ENCODE results near the gene XRCC1. TPM values are rescaled to one million over a fixed set of nuclear protein-coding genes. Genes with fewer than 3 reads are reported as not detected.
A peak's percentile ranks its signal among the peaks of the same experiment; 100 is the strongest.

Gene XRCC1
- total RNA-seq, 1 donor from 2014 or later = 14.6 TPM

- Histone ChIP-seq H3K4me3 (ENCODE audit: insufficient read depth, low read depth, low read length) (peak overlapping the region; percentile 80), H3K9ac (ENCODE audit: low read length) (peak overlapping the region; percentile 87), H3K4me1 (ENCODE audit: insufficient read depth, low read length) (peaks cover 16% of the 10 kb centered on the region), H3K79me2 (ENCODE audit: insufficient read depth, low read length) (peaks cover 45% of the 10 kb centered on the region), H3K36me3 (ENCODE audit: insufficient read depth, low read length) (no peaks in the 10 kb centered on the region), H3K27ac (ENCODE audit: low read depth, low read length) (peak overlapping the region; percentile 91), H3K9me3 (ENCODE audit: insufficient read depth, low read depth, low read length) (no peaks in the 10 kb centered on the region), H3K4me2 (ENCODE audit: low read length) (peak overlapping the region; percentile 93), H3K27me3 (ENCODE audit: insufficient read depth, low read length) (no peaks in the 10 kb centered on the region), H4K20me1 (ENCODE audit: insufficient read depth, low read length) (peaks cover 13% of the 10 kb centered on the region), H2AFZ (ENCODE audit: low read depth, low read length) (peak overlapping the region; percentile 88)
- TF ChIP-seq CTCF (IDR thresholded peaks at IDR 0.05; ENCODE audit: insufficient read depth, low read depth, low read length) (no peak), EZH2 (IDR thresholded peaks at IDR 0.05; ENCODE audit: insufficient read depth, low read length) (no peak)
- peaks cover 1% of the 10 kb centered on the region for H3K36me3 Mint-ChIP-seq (ENCODE audit: low read depth, unreplicated experiment)
- DNase-seq (ENCODE audit: low read depth) = no peak
- peaks cover 4% of the 10 kb centered on the region for H3K4me1 Mint-ChIP-seq (ENCODE audit: low read depth, unreplicated experiment)
- H3K4me3 Mint-ChIP-seq (ENCODE audit: unreplicated experiment) = peak overlapping the region; percentile 91
- H3K27ac Mint-ChIP-seq (ENCODE audit: unreplicated experiment) = peak overlapping the region; percentile 93
- no peak for FAIRE-seq
- H3K27me3 Mint-ChIP-seq (ENCODE audit: low read depth, unreplicated experiment) = no peaks in the 10 kb centered on the region
- no peaks in the 10 kb centered on the region for H3K9me3 Mint-ChIP-seq (ENCODE audit: unreplicated experiment)
These were observed 45.0 kb upstream of the XRCC1 start for GRCh38 chr19:43620061-43621001.

DNA sequence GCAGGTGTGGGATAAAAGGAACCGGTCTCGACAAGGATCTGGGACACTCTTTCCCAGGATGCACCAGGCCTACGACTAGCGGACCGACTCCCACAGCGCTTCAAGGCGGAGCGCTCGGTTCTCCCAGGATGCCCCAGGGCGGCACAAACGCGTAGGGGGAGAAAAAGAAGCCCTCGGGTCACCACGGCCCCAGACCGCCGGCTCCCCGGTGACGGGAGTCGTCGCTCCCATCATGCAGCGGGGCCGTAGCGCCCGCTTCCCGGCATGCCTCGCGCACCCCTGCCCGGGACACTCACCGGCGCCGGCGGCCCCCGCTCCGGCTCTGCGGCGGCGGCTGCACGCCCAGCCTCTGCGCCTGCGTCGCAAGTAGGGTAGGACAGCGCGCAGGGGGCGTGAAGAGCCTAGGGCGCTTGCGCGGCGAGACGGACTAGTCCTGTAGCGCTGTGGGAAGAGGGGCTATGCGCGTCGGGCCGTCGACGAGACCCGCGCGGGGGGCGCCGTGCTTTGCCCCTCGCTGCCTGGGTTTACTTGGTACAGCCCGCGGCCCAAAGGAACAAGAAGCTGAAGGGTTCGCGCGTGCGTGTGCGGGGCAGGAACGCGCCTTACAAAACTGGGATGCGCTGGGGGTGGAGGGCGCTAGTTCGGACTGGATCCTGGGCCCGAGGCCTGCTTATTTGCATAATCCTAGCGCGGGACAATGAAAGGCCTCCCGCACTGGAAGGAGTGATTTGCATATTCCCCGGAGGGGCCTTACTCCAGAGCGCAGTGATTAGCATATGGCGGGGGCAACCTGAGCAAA lies 44.1 kb upstream of the XRCC1 start, which contains the start of gene ZNF428:
TSS of gene ZNF428 (minus strand) at position 368 of the 799 bp plus-strand sequence. CDS start 5,325 bp downstream, outside the sequence.
- no peaks in the 10 kb centered on the region for H3K27me3 ChIP-seq (ENCODE audit: insufficient read depth, low read length)
- H4K20me1 ChIP-seq (ENCODE audit: insufficient read depth, low read length) = peaks cover 20% of the 10 kb centered on the region
- H3K9ac ChIP-seq (ENCODE audit: low read length) = peak within 1 kb of the TSS; percentile 87
- H3K79me2 ChIP-seq (ENCODE audit: insufficient read depth, low read length) = peaks cover 53% of the 10 kb centered on the region
- Mint-ChIP-seq H3K27me3 (ENCODE audit: low read depth, unreplicated experiment) (no peaks in the 10 kb centered on the region), H3K4me3 (ENCODE audit: unreplicated experiment) (peak within 1 kb of the TSS; percentile 91), H3K27ac (ENCODE audit: unreplicated experiment) (peak within 1 kb of the TSS; percentile 93), H3K9me3 (ENCODE audit: unreplicated experiment) (no peaks in the 10 kb centered on the region), H3K36me3 (ENCODE audit: low read depth, unreplicated experiment) (peaks cover 1% of the 10 kb centered on the region), H3K4me1 (ENCODE audit: low read depth, unreplicated experiment) (peaks cover 4% of the 10 kb centered on the region)
- peak; percentile 76 for DNase-seq (ENCODE audit: low read depth)
- peaks cover 16% of the 10 kb centered on the region for H3K4me1 ChIP-seq (ENCODE audit: insufficient read depth, low read length)
- H2AFZ ChIP-seq (ENCODE audit: low read depth, low read length) = peak within 1 kb of the TSS; percentile 88
- peak within 1 kb of the TSS; percentile 91 for H3K27ac ChIP-seq (ENCODE audit: low read depth, low read length)
- FAIRE-seq = no peak
- TF ChIP-seq EZH2 (IDR thresholded peaks at IDR 0.05; ENCODE audit: insufficient read depth, low read length) (no peak), CTCF (IDR thresholded peaks at IDR 0.05; ENCODE audit: insufficient read depth, low read depth, low read length) (no peak)
- peak within 1 kb of the TSS; percentile 80 for H3K4me3 ChIP-seq (ENCODE audit: insufficient read depth, low read depth, low read length)
- H3K9me3 ChIP-seq (ENCODE audit: insufficient read depth, low read depth, low read length) = no peaks in the 10 kb centered on the region
- H3K36me3 ChIP-seq (ENCODE audit: insufficient read depth, low read length) = no peaks in the 10 kb centered on the region
- H3K4me2 ChIP-seq (ENCODE audit: low read length) = peak within 1 kb of the TSS; percentile 93
